B cell (primary cell): ENCODE results near the gene ZNRF2. TPM values are rescaled to one million over a fixed set of nuclear protein-coding genes. Genes with fewer than 3 reads are reported as not detected.

ENCODE experiments used
- ATAC-seq: fragments of 200-7000 bp; cut with Tn5 transposase; one replicate; pipeline ENCODE4 v1.10.0; 2021; ENCODE audit warnings: low read depth, mild to moderate bottlenecking, moderate number of reproducible peaks, moderate library complexity
- CTCF ChIA-PET: fragments of 350-600 bp; sonication (Branson Sonifier 250); formaldehyde crosslinking; loops from one replicate; lab custom pipeline; 2021; ENCODE audit warnings: antibody characterized with exemption, inconsistent platforms; lab: Charles Lee
- POLR2A ChIA-PET: fragments of 350-600 bp; sonication (Branson Sonifier 250); formaldehyde crosslinking; loops from one replicate; lab custom pipeline; 2021; ENCODE audit warnings: antibody characterized with exemption; lab: Charles Lee
- DNase-seq: peaks from one replicate; pipeline ENCODE4 v3.0.0; 2013
- H2AFZ ChIP-seq: 2 replicates; pipeline ENCODE4 v1.6.1; 2012; ENCODE audit warnings: mild to moderate bottlenecking, low read depth, low read length; ENCODE audit not compliant: insufficient read depth, poor library complexity, severe bottlenecking
- H3K27ac ChIP-seq, 2 donors: 1 replicate in 1 of 2; 2 replicates in 1 of 2; pipeline ENCODE4 v1.5.1; 2012 to 2013; ENCODE audit warnings: low read length in 2 of 2, mild to moderate bottlenecking in 2 of 2, moderate library complexity in 1 of 2
- H3K27me3 ChIP-seq, 4 experiments: fragments of 200-600 bp in 1 of 4; sonication (generic) in 1 of 4; replicated peaks in 1 of 4; 1 replicate in 2 of 4; 2 replicates in 2 of 4; pipeline versions ENCODE4 v1.6.1 to v1.7.0; 2013 to 2016; ENCODE audit warnings: low read length in 3 of 4, mild to moderate bottlenecking in 2 of 4, mixed read lengths in 1 of 4, moderate library complexity in 1 of 4; ENCODE audit not compliant: insufficient read depth in 4 of 4, control insufficient read depth in 3 of 4; ENCODE audit errors: control extremely low read depth in 1 of 4
- H3K36me3 ChIP-seq, 2 experiments: replicated peaks in 1 of 2; 1 replicate in 1 of 2; 2 replicates in 1 of 2; pipeline versions ENCODE4 v1.6.1 to v1.7.1; 2013; ENCODE audit warnings: low read length in 1 of 2; ENCODE audit not compliant: insufficient read depth in 2 of 2, control insufficient read depth in 1 of 2; ENCODE audit errors: control extremely low read depth in 1 of 2, extremely low read depth in 1 of 2
- H3K4me1 ChIP-seq, 2 donors: fragments of 200-600 bp in 1 of 2; sonication (generic) in 1 of 2; 1 replicate in 1 of 2; 2 replicates in 1 of 2; pipeline versions ENCODE4 v1.5.1 to v1.6.1; 2013 to 2017; ENCODE audit warnings: low read length in 2 of 2; ENCODE audit not compliant: control insufficient read depth in 2 of 2, insufficient read depth in 2 of 2
- H3K4me2 ChIP-seq: replicated peaks from 2 replicates; pipeline ENCODE3; 2012; ENCODE audit warnings: mild to moderate bottlenecking, low read depth, low read length; ENCODE audit not compliant: poor library complexity, severe bottlenecking
- H3K4me3 ChIP-seq, 5 experiments: fragments of 200-600 bp in 1 of 5; sonication (generic) in 1 of 5; 1 replicate in 3 of 5; 2 replicates in 2 of 5; pipeline versions ENCODE4 v1.5.1 to v1.7.0; 2011 to 2016; ENCODE audit warnings: low read length in 4 of 5, mild to moderate bottlenecking in 4 of 5, low read depth in 2 of 5, control low read depth in 1 of 5, moderate library complexity in 1 of 5; ENCODE audit not compliant: insufficient read depth in 1 of 5; ENCODE audit errors: control extremely low read depth in 1 of 5, extremely low read depth in 1 of 5
- H3K79me2 ChIP-seq: fragments of 200-600 bp; sonication (generic); one replicate; pipeline ENCODE4 v1.6.0; 2016; ENCODE audit warnings: low read length; ENCODE audit not compliant: control insufficient read depth, insufficient read depth
- H3K9ac ChIP-seq: fragments of 200-600 bp; sonication (generic); 2 replicates; pipeline ENCODE4 v1.6.1; 2017; ENCODE audit warnings: mild to moderate bottlenecking, low read length, moderate library complexity
- H3K9me3 ChIP-seq, 3 donors: one replicate each; pipeline versions ENCODE4 v1.6.1 to v1.7.1; 2013; ENCODE audit warnings: low read length in 2 of 3; ENCODE audit not compliant: control insufficient read depth in 2 of 3, insufficient read depth in 1 of 3; ENCODE audit errors: control extremely low read depth in 1 of 3
- H4K20me1 ChIP-seq: 2 replicates; pipeline ENCODE4 v1.6.0; 2012; ENCODE audit warnings: mild to moderate bottlenecking, low read length; ENCODE audit not compliant: insufficient read depth, control insufficient read depth, poor library complexity, severe bottlenecking
- H3K27ac Mint-ChIP-seq: one replicate; pipeline ENCODE4 v1.8.0; 2021; ENCODE audit warnings: mixed read lengths
- H3K27me3 Mint-ChIP-seq: one replicate; pipeline ENCODE4 v1.8.0; 2021; ENCODE audit warnings: mixed read lengths
- H3K4me1 Mint-ChIP-seq: one replicate; pipeline ENCODE4 v1.8.0; 2021; ENCODE audit warnings: mixed read lengths
- H3K4me3 Mint-ChIP-seq: one replicate; pipeline ENCODE4 v1.8.0; 2021; ENCODE audit warnings: mixed read lengths
- H3K9me3 Mint-ChIP-seq: one replicate; pipeline ENCODE4 v1.8.0; 2022; ENCODE audit warnings: mixed read lengths; ENCODE audit not compliant: insufficient read depth
- EZH2 ChIP-seq: IDR thresholded peaks from 2 replicates; pipeline ENCODE4 v1.6.1; 2012; ENCODE audit warnings: borderline replicate concordance, low read depth, mild to moderate bottlenecking, moderate library complexity, low read length; ENCODE audit not compliant: insufficient read depth, poor library complexity, severe bottlenecking
- WGBS: methylation state at CpG from one replicate; pipeline ENCODE4 v1.1.5; 2013; ENCODE audit warnings: missing lambda C conversion rate; ENCODE audit not compliant: insufficient coverage; 5-methylcytosine and 5-hydroxymethylcytosine counted together
- intact Hi-C: fragments of 100-400 bp; cut with micrococcal nuclease; formaldehyde crosslinking; loops from one replicate; pipeline ENCODE4 v1.10.0; 2022
- polyA plus RNA-seq: library from polyadenylated mRNA; depleted of rRNA; stranded (reverse); fragments of >200 nt; gene quantifications from 2 replicates; pipeline ENCODE4 v1.2.3, GENCODE V29; 2012
- total RNA-seq, 2 donors: library from RNA; stranded (reverse); fragments of 120-200 nt in 1 of 2; gene quantifications; 1 replicate in 1 of 2; 2 replicates in 1 of 2; pipeline versions ENCODE4 v1.2.3 to v1.2.4, GENCODE V29; 2013 to 2022
- TF ChIP-seq, protein P1 (sequence below): fragments of 200-600 bp; IDR thresholded peaks from one replicate; pipeline ENCODE4 v1.8.0; 2022; ENCODE audit warnings: antibody characterized with exemption, mild to moderate bottlenecking

ZNRF2 gene
- total and polyA plus RNA-seq, 2 donors (not counting 1 experiment from before 2014, with no cell fraction given) = 6.4 to 32.0 TPM

DNA sequence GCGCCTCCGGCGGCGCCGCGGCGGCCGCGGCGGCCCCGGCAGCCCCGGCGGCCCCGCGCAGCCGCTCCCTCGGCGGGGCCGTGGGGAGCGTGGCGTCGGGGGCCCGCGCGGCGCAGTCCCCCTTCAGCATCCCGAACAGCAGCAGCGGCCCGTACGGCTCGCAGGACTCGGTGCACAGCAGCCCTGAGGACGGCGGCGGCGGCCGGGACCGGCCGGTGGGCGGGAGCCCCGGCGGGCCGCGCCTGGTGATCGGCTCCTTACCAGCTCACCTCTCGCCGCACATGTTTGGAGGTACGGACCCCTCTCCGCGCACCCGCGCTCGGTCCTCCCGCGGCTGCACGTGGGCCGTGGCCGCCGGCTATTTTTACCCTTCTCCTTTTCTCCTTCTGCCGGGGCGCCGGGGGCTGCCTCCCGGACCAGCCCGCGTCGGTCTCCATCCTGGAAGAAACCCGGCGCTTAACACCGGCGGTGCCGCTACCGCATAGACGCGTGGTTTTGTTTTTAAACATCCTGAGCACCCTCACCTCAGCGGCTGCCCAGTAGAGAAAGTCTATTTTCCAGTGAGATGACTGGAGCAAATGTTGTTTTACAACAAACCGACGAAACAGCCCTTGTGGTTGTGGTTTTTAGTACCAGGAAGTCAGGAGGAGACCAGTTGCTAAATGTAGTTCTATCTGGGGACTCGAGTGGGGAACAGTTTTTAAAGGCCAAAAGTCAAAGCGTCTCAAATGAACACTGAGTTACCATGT lies 1.3 kb downstream of the ZNRF2 start:
- ChIA-PET POLR2A (interaction anchor here (1.1 to 2.1 kb wide), 3 partner anchors 37 to 160 kb away, joined by 3 to 4 read pairs (median 4); no protein-coding TSS in a partner anchor), CTCF (interaction anchor here (1.3 to 2.0 kb wide), 5 partner anchors 28 to 126 kb away, joined by 3 to 5 read pairs (median 4); no protein-coding TSS in a partner anchor)
- Histone ChIP-seq H3K9me3 (peaks cover 0 to 5% (median 0%) of the 10 kb centered on the region in 3 donors), H3K79me2 (peaks cover 73% of the 10 kb centered on the region), H4K20me1 (peaks cover 22% of the 10 kb centered on the region), H3K36me3 (peaks cover 0 to 5% of the 10 kb centered on the region in 2 experiments), H3K4me2 (peak overlapping the region; percentile 80), H3K4me3 (peak overlapping the region; percentile 61 to 91 (median 80)), H3K27me3 (no peaks in the 10 kb centered on the region), H3K27ac (peak overlapping the region; percentile 75 to 84), H3K4me1 (peaks cover 21 to 36% of the 10 kb centered on the region in 2 donors), H3K9ac (peak overlapping the region; percentile 73), H2AFZ (peak overlapping the region; percentile 67)
- H3K27me3 Mint-ChIP-seq = no peaks in the 10 kb centered on the region
- ATAC-seq = peak; percentile 0
- TF ChIP-seq EZH2 = no peak
- TF ChIP-seq, protein P1, sequence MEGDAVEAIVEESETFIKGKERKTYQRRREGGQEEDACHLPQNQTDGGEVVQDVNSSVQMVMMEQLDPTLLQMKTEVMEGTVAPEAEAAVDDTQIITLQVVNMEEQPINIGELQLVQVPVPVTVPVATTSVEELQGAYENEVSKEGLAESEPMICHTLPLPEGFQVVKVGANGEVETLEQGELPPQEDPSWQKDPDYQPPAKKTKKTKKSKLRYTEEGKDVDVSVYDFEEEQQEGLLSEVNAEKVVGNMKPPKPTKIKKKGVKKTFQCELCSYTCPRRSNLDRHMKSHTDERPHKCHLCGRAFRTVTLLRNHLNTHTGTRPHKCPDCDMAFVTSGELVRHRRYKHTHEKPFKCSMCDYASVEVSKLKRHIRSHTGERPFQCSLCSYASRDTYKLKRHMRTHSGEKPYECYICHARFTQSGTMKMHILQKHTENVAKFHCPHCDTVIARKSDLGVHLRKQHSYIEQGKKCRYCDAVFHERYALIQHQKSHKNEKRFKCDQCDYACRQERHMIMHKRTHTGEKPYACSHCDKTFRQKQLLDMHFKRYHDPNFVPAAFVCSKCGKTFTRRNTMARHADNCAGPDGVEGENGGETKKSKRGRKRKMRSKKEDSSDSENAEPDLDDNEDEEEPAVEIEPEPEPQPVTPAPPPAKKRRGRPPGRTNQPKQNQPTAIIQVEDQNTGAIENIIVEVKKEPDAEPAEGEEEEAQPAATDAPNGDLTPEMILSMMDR = no peak
- peak overlapping the region; percentile 95 for H3K4me3 Mint-ChIP-seq
- DNase-seq = peak; percentile 76
- H3K4me1 Mint-ChIP-seq = peaks cover 50% of the 10 kb centered on the region
- peak overlapping the region; percentile 98 for H3K27ac Mint-ChIP-seq
- intact Hi-C loops = loop anchor here (1.0 to 2.0 kb wide), 3 partner anchors 37 to 63 kb away; no protein-coding TSS in a partner anchor
- H3K9me3 Mint-ChIP-seq = no peaks in the 10 kb centered on the region
- WGBS = under 1% methylated on average over 71 of the region's 79 CpGs

DNA sequence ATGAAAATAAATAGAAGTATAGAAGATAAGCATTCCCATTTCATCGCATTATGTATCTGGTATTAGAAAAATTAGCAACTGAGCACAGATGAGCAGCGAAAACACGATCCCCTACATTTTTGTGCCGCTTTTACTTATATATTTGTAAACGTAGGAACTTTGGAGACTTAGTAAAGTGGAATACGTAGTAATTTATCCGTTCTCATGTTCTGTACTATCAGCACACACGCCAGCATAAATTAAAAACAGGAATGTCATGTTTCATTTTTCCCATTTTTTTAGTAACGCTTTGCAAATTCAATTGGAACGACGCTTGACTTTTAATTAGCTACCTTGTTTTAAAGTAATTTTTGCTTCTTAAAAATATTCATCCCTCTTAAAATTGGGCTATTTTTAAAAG lies 2.4 kb downstream of the ZNRF2 start:
- H3K27ac ChIP-seq = peak overlapping the region; percentile 8 to 75
- peak overlapping the region; percentile 73 for H3K9ac ChIP-seq
- WGBS = no CpG with 5 or more reads among the region's 11 CpGs
- Mint-ChIP-seq H3K4me1 (peaks cover 55% of the 10 kb centered on the region), H3K4me3 (peak overlapping the region; percentile 95), H3K27ac (peak overlapping the region; percentile 10), H3K9me3 (no peaks in the 10 kb centered on the region), H3K27me3 (no peaks in the 10 kb centered on the region)
- no peak for ATAC-seq
- H3K4me2 ChIP-seq = peak overlapping the region; percentile 80
- peaks cover 74% of the 10 kb centered on the region for H3K79me2 ChIP-seq
- peaks cover 32% of the 10 kb centered on the region for H4K20me1 ChIP-seq
- TF ChIP-seq, protein P1 = no peak
- no peak for TF ChIP-seq EZH2
- POLR2A ChIA-PET = no interaction called here
- peaks cover 0 to 5% of the 10 kb centered on the region in 2 experiments for H3K36me3 ChIP-seq
- CTCF ChIA-PET = interaction anchor here (0.6 to 2.0 kb wide), 3 partner anchors 27 to 260 kb away, joined by 3 to 5 read pairs (median 4); no protein-coding TSS in a partner anchor
- H3K4me3 ChIP-seq = peak overlapping the region; percentile 61 to 91 (median 80)
- intact Hi-C loops = loop anchor here (2.0 kb wide), 1 partner anchor 36 kb away; no protein-coding TSS in a partner anchor
- peaks cover 0 to 5% (median 0%) of the 10 kb centered on the region in 3 donors for H3K9me3 ChIP-seq
- no peak for DNase-seq
- peaks cover 21 to 40% of the 10 kb centered on the region in 2 donors for H3K4me1 ChIP-seq
- no peaks in the 10 kb centered on the region for H3K27me3 ChIP-seq
- no peak overlapping the region for H2AFZ ChIP-seq
